HG03432 (cell line): ENCODE results near the gene TFCP2L1.

Experiments used
- ATAC-seq: cut with Tn5 transposase; IDR thresholded peaks from one replicate; pipeline ENCODE4 v1.9.1; 2021; ENCODE audit warnings: mild to moderate bottlenecking, moderate library complexity; ENCODE audit not compliant: unreplicated experiment

TFCP2L1 gene

DNA sequence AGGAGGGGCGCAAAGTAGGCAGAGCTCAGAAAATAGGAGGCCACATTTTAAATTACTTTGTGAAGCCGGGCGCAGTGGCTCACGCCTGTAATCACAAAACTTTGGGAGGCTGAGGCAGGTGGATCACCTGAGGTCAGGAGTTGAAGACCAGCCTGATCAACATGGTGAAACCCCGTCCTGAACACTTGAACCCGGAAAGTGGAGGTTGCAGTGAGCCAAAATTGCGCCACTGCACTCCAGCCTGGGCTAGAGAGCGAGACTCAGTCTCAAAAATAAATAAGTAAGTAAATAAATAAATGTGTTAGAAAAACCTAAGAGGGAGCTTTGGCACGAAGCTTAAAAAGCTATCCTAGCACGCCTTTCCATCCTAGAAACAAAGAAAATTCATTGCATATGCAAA, 105.5 kb downstream of the TFCP2L1 start:
- ATAC-seq = no peak

DNA sequence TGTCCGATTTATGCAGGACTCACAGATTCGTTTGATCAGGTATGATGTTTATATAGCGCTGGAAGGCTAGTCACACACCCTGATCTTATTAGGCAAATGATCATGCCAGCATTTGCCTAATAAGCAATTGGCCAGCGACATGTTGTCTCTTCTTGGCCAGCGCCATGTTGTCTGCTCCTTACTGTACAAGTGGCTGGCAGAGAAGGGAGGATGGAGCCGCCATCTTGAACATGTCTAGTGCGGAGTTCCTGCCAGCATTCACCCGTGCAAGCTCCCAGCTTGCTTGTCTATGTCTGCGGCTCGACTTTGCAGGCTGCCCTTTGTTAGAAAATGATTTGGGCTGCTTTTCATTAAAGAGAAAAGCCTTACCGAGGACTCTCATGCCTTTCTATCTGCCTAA, 106.3 kb downstream of the TFCP2L1 start:
- ATAC-seq = no peak

- ATAC-seq = no peak
Measured at GRCh38 chr2:121177896-121178295, 107.1 kb downstream of the TFCP2L1 start.

GRCh38 chr2:121175326-121175725, 109.7 kb downstream of the TFCP2L1 start:
- no peak for ATAC-seq

DNA sequence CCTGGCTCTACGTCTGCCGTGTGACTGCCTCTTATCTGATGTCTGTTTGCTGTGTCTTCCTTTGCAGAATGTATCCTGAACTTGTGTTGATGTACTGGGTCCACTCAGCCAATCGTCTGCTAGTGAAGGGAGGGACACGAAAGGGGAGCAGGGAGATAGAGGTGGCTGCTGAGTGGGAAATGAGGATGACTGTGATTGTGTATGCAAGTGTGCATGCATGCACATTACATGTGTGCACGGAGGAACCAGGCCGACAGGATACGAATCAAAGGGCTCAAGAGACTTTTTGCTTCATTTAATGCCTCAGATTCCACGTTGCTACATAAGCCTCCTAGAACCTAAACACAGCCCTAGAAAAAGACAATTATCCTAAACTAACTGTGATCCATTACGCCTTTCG, 111.2 kb downstream of the TFCP2L1 start:
- ATAC-seq = no peak

DNA sequence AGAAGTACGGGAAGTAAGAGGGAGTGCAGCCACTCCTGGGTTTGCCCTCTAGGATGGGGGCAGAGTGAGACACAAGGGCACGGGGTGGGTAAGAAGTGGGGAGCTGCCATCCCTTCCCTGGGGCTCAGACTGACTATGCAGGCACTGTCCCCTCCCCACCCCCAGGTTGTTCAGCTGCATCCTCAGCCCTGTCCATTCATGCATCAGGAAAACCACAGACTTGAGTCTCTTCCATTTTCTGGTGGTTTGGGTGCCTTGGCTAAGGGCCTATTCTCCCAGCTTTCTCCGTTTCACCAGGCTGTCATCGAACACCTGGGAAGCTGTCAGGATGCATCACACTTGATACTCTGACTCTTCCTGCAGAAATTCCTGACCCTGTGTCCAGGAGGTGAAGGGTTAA, 111.9 kb downstream of the TFCP2L1 start:
- ATAC-seq = no peak

DNA sequence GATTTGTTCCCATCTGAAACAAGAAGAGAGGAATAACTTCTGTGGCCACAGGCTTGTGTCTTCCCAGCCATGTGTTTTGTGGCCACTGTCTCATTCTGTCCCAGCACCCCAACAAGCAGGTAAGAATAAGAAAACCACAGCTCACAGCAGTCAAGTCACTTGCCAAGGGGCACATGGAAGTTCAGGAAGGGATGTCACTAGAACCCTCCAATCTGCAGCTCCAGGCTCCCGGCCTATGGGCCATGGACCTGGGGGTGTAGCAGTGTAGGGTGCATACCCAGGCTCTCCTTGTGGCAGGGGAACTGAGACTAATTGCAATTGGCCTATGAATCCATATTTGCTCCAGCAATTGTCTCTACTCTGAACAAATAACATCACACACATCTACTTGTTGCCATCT, 112.5 kb downstream of the TFCP2L1 start:
- no peak for ATAC-seq

DNA sequence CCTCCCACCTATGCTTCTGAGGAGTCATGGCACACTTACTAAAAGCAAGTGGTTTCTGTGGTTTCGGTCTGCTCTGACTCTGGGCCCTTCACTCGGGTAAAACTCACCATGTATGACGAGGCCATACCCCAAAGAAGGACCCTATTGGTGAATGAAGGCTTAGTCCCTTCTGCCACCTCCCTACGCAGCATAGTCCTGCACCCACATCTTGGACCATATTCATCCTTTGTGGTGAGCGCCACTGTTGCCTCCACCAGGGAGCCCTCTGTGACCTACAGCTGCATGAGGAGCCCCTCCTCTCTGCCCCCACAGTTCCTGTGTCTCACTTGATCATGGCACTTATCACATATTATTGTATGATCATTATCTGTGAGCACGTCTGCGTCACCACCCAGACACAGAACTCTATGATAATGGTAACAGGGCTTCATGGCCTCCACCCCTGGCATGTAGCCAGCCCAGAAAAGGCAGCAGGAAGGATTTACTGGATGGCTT, 113.3 kb downstream of the TFCP2L1 start:
- no peak for ATAC-seq

DNA sequence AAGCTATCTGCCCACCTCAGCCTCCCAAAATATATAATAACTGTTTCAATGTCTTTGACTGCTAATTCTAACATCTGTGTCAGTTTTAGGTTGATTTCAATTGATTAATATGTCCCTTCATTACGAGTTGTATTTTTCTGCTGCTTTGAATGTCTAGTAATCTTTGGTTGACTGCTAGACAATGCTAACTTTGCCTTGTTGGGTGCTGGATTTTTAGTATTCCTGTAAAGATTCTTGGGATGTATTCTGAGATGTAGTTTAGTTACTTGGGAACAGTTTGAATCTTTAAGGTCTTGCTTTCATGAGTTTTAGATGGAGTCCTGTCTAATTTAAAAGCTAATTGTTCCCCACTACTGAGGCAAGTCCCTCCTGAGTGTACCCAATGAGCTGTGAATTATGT, 114.4 kb downstream of the TFCP2L1 start:
- no peak for ATAC-seq

- no peak for ATAC-seq
Measured at GRCh38 chr2:121167411-121167810, 117.6 kb downstream of the TFCP2L1 start.
